ENCODE measurements around the gene IPO7.

The IPO7 gene

DNA sequence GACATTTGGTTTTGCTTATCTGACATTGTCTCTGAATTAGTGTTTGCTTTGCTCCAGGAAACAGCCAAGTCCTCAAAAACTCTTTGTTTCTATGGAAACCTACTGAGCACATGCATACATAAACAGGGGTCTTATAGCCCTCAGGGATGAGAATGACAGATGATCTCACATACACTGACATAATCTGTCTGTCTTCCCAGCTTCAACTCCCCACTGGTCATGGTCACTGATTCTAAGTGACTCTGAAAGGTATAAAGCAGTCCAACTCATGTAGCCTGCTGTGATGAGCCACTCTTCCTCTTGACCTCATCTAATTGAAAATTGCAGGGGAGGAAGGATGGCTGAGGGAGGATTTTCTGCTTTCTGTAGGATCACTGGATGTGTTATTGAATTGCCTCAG, 89.0 kb downstream of the IPO7 start:
- no peaks in the 10 kb centered on the region for H3K9me3 Mint-ChIP-seq
- no peaks in the 10 kb centered on the region for H3K27me3 Mint-ChIP-seq
- peaks cover 10% of the 10 kb centered on the region for H3K4me1 Mint-ChIP-seq
- H3K27ac Mint-ChIP-seq (ENCODE audit: low read depth): no peak overlapping the region
- no peak overlapping the region for H3K4me3 Mint-ChIP-seq
- ATAC-seq (replicated peaks; ENCODE audit: extremely low read depth, poor library complexity, severe bottlenecking) (no peak), DNase-seq (ENCODE audit: low spot score in 2 of 2) (no peak)
- H3K36me3 Mint-ChIP-seq (ENCODE audit: insufficient read depth): peaks cover 60% of the 10 kb centered on the region

DNA sequence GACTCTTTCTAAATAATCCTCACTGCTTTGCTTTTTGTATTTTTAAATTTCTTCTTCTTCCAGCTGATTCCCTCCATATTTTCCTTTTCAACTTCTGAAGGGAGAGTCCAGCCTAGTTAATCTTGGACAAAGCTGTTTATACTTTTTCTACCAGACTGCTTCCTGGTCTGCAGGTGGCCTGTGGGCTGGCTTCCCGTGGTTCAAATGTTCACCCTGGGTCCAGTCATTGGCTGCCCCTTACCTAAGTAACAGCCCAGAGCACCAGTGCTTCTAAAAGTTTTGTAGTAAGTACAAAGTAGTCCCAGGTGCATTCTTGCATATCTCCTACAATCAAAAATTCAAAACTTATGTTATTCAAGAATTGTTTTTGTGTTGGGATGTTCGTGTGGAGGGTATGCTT, 95.4 kb downstream of the IPO7 start:
- Mint-ChIP-seq H3K36me3 (ENCODE audit: insufficient read depth) (peaks cover 64% of the 10 kb centered on the region), H3K27ac (ENCODE audit: low read depth) (no peak overlapping the region), H3K4me1 (no peaks in the 10 kb centered on the region), H3K27me3 (no peaks in the 10 kb centered on the region), H3K9me3 (no peaks in the 10 kb centered on the region), H3K4me3 (no peak overlapping the region)
- DNase-seq (ENCODE audit: low spot score in 2 of 2) (no peak), ATAC-seq (replicated peaks; ENCODE audit: extremely low read depth, poor library complexity, severe bottlenecking) (no peak)

DNA sequence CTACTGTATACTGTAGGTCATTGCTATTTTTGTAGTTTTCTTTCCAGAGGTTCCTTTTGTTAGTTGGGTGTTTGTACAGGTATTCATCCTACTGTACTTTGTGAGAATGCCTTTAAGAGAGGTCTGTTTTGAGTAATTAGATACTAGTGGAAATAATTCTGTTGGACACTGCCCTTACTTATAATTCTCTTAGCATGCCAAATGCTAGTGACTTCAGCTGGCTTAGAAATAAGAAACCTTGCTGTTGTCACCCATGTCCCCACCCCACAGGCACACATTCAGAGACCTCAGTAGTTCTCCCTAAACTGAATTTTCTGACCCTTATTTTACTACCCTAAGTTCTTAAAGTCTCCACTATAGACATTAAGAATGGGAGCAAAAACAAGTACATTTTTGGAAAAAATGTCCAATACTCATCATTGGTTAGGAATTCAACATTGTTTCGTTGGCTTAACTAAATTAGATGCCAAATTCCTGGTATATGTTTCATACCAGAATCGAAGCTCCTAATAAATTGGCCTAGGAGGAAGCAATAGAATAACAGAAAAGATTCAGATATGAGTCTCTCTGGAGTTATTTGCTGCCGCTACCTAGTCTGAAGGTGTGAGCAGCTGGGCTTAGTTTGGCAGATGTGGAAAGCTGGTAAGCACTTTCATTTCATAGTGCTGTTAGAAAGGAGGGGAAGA, 104.8 kb downstream of the IPO7 start:
- no peak overlapping the region for H3K27ac Mint-ChIP-seq (ENCODE audit: low read depth)

DNA sequence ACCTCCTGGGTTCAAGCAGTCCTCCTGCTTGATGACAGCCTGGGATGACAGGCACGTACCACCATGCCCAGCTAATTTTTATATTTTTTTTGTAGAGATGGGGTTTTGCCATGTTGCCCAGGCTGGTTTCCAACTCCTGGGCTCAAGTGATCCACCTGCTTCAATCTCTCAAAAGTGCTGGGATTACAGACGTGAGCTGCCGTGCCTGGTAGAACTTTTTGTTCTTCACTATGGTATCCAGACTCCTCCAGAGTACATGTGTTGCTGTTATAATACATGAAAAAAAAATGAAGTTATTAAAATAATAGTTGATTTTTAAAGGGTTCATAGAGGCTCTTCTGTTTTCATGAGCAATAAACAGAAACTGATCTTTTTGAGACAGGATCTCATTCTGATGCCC, 105.9 kb downstream of the IPO7 start:
- no peaks in the 10 kb centered on the region for H3K4me1 Mint-ChIP-seq
- no peak overlapping the region for H3K27ac Mint-ChIP-seq (ENCODE audit: low read depth)
- H3K4me3 Mint-ChIP-seq: no peak overlapping the region
- DNase-seq (ENCODE audit: low spot score in 2 of 2) (no peak), ATAC-seq (replicated peaks; ENCODE audit: extremely low read depth, poor library complexity, severe bottlenecking) (no peak)
- H3K36me3 Mint-ChIP-seq (ENCODE audit: insufficient read depth): peaks cover 49% of the 10 kb centered on the region
- no peaks in the 10 kb centered on the region for H3K9me3 Mint-ChIP-seq
- no peaks in the 10 kb centered on the region for H3K27me3 Mint-ChIP-seq

More for the DNA sequence above, 104.8 kb downstream of the IPO7 start:
- H3K36me3 Mint-ChIP-seq (ENCODE audit: insufficient read depth): peaks cover 47% of the 10 kb centered on the region
- H3K4me1 Mint-ChIP-seq: no peaks in the 10 kb centered on the region
- H3K9me3 Mint-ChIP-seq: no peaks in the 10 kb centered on the region
- H3K27me3 Mint-ChIP-seq: no peaks in the 10 kb centered on the region
- DNase-seq (ENCODE audit: low spot score in 2 of 2) (no peak), ATAC-seq (replicated peaks; ENCODE audit: extremely low read depth, poor library complexity, severe bottlenecking) (no peak)
- H3K4me3 Mint-ChIP-seq: no peak overlapping the region

DNA sequence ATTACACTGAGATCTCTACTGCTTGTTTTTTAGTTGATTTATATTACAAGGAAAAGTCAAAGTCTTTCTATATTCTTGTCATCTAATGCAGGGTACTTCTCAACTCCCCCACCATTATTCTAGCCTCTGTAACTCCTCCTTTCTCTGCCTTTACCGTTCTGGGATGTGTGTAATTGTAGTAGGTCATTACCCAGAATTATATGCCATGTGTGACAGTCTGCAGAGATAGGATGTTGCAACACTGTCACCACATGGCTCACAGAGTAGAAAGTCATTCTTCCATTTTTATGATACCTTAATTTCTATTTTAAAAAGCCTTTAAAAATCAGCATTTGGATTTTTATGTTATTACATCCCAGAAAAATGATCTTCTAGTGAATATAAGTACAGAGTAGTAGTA, 109.0 kb downstream of the IPO7 start:
- Mint-ChIP-seq H3K36me3 (ENCODE audit: insufficient read depth) (peaks cover 62% of the 10 kb centered on the region), H3K27me3 (no peaks in the 10 kb centered on the region), H3K4me1 (no peaks in the 10 kb centered on the region), H3K9me3 (no peaks in the 10 kb centered on the region), H3K27ac (ENCODE audit: low read depth) (no peak overlapping the region), H3K4me3 (no peak overlapping the region)
- ATAC-seq (replicated peaks; ENCODE audit: extremely low read depth, poor library complexity, severe bottlenecking) (no peak), DNase-seq (ENCODE audit: low spot score in 2 of 2) (no peak)

DNA sequence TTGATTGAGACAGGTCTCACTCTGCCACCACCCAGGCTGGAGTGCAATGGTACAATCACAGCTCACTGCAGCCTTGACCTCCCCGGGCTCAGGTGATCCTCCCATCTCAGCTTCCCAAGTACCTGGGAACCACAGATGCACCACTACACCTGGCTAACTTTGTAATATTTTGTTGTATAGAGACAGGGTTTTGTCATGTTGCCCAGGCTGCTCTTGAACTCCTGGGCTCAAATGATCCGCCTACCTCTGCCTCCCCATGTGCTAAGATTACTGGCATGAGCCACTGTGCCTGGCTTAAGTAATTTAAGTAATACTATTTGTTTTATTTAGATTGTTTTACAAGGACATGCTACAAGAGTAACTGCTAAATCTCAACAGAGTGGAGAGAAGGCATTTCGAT, 109.9 kb downstream of the IPO7 start:
- Mint-ChIP-seq H3K4me1 (no peaks in the 10 kb centered on the region), H3K4me3 (no peak overlapping the region), H3K9me3 (no peaks in the 10 kb centered on the region), H3K27ac (ENCODE audit: low read depth) (no peak overlapping the region), H3K27me3 (no peaks in the 10 kb centered on the region), H3K36me3 (ENCODE audit: insufficient read depth) (peaks cover 63% of the 10 kb centered on the region)
- ATAC-seq (replicated peaks; ENCODE audit: extremely low read depth, poor library complexity, severe bottlenecking) (no peak), DNase-seq (ENCODE audit: low spot score in 2 of 2) (no peak)

DNA sequence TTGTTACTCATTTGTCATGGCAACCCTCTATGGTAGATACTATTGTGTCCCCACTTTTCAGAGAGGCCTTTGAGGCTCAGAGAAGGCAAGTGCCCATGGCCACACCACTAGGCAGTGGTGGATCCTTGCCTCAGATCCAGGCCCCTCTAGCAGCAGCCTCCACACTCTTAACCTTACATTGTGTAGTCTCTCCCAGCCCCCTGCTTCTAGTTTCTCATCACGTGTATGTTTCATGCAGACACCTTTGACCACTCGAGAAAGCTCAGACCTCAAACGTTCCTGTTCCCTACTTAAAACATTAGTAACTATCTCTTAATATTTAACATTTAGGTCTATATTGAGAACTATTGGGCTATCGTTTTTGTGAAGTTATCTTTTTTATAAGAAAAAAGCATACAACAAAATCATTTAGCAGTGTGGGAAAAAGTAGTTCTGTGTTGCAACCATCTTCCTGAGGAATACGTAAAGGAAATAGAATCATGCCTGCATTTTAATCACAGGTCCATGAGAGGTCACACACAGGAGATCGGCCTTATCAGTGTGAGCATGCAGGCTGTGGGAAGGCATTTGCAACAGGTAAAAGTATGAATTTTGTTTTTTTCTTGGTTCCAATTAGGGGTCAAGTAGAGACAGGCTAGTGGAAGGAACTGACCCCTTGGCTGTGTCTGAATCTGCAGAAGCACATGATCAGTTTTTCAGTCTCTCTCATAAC, 111.5 kb downstream of the IPO7 start:
- Mint-ChIP-seq H3K27me3 (no peaks in the 10 kb centered on the region), H3K27ac (ENCODE audit: low read depth) (peak overlapping the region; percentile 24), H3K36me3 (ENCODE audit: insufficient read depth) (peaks cover 72% of the 10 kb centered on the region), H3K4me1 (no peaks in the 10 kb centered on the region), H3K4me3 (no peak overlapping the region), H3K9me3 (no peaks in the 10 kb centered on the region)
- DNase-seq (ENCODE audit: low spot score in 2 of 2): no peak
- no peak for ATAC-seq (replicated peaks; ENCODE audit: extremely low read depth, poor library complexity, severe bottlenecking)

All from central memory CD8-positive, alpha-beta T cell (primary cell).